ENCODE results near the gene TMSB4X. TPM values are rescaled to one million over a fixed set of nuclear protein-coding genes. Genes with fewer than 3 reads are reported as not detected.

TMSB4X gene
- polyA plus RNA-seq, 3 donors from 2014 or later: 26,219 to 39,735 (median 28,691) TPM

GRCh38 chrX:12999422-12999821, 24.5 kb downstream of the TMSB4X start:
- Mint-ChIP-seq H3K9me3 (no peaks in the 10 kb centered on the region), H3K36me3 (peaks cover 0 to 3% (median 0%) of the 10 kb centered on the region in 3 donors), H3K27me3 (ENCODE audit: low read depth in 3 of 3) (peaks cover 0 to 7% (median 4%) of the 10 kb centered on the region in 3 donors), H3K27ac (peak overlapping the region; percentile 87 to 97 (median 91)), H3K4me1 (peaks cover 32 to 43% of the 10 kb centered on the region in 2 donors), H3K4me3 (peak overlapping the region; percentile 56 to 79 (median 59))
- DNase-seq: peak in 2 of 3 donors; percentile 39 to 46

- H3K27me3 Mint-ChIP-seq (ENCODE audit: low read depth in 3 of 3): peaks cover 0 to 7% (median 4%) of the 10 kb centered on the region in 3 donors
- H3K36me3 Mint-ChIP-seq: peaks cover 0 to 2% (median 0%) of the 10 kb centered on the region in 3 donors
- DNase-seq: peak in 2 of 3 donors; percentile 38 to 41
- no peaks in the 10 kb centered on the region for H3K9me3 Mint-ChIP-seq
- H3K4me1 Mint-ChIP-seq: peaks cover 32 to 44% of the 10 kb centered on the region in 2 donors
- peak overlapping the region; percentile 56 to 79 (median 59) for H3K4me3 Mint-ChIP-seq
- peak overlapping the region; percentile 87 to 97 (median 91) for H3K27ac Mint-ChIP-seq
These were observed 25.4 kb downstream of the TMSB4X start for GRCh38 chrX:13000301-13000811.

GRCh38 chrX:13001097-13001496, 26.2 kb downstream of the TMSB4X start:
- Mint-ChIP-seq H3K27ac (peak overlapping the region; percentile 54 to 90 (median 80)), H3K4me3 (no peak overlapping the region), H3K4me1 (peaks cover 34 to 52% of the 10 kb centered on the region in 2 donors), H3K27me3 (ENCODE audit: low read depth in 3 of 3) (peaks cover 0 to 7% (median 6%) of the 10 kb centered on the region in 3 donors), H3K36me3 (peaks cover 0 to 5% (median 0%) of the 10 kb centered on the region in 3 donors), H3K9me3 (no peaks in the 10 kb centered on the region)
- DNase-seq: no peak

GRCh38 chrX:13001961-13002671, 27.2 kb downstream of the TMSB4X start:
- DNase-seq: no peak

GRCh38 chrX:13005661-13006473, 31.0 kb downstream of the TMSB4X start:
- Mint-ChIP-seq H3K27ac (peak overlapping the region in 4 of 6 donors; percentile 24 to 80 (median 40)), H3K9me3 (no peaks in the 10 kb centered on the region), H3K4me1 (peaks cover 6 to 22% of the 10 kb centered on the region in 2 donors), H3K4me3 (peak overlapping the region in 3 of 5 donors; percentile 40 to 70 (median 51)), H3K27me3 (ENCODE audit: low read depth in 3 of 3) (peaks cover 0 to 8% (median 8%) of the 10 kb centered on the region in 3 donors), H3K36me3 (peaks cover 0 to 9% (median 0%) of the 10 kb centered on the region in 3 donors)
- DNase-seq: no peak

More at GRCh38 chrX:13001961-13002671, 27.2 kb downstream of the TMSB4X start:
- Mint-ChIP-seq H3K27me3 (ENCODE audit: low read depth in 3 of 3) (peaks cover 0 to 9% (median 8%) of the 10 kb centered on the region in 3 donors), H3K36me3 (peaks cover 0 to 9% (median 0%) of the 10 kb centered on the region in 3 donors), H3K9me3 (no peaks in the 10 kb centered on the region), H3K27ac (no peak overlapping the region), H3K4me3 (no peak overlapping the region), H3K4me1 (peaks cover 33 to 55% of the 10 kb centered on the region in 2 donors)

GRCh38 chrX:13007519-13008188, 32.7 kb downstream of the TMSB4X start:
- H3K4me1 Mint-ChIP-seq: peaks cover 2 to 18% of the 10 kb centered on the region in 2 donors

GRCh38 chrX:13008189-13008533, 33.3 kb downstream of the TMSB4X start:
- no peaks in the 10 kb centered on the region for H3K9me3 Mint-ChIP-seq
- H3K27ac Mint-ChIP-seq: no peak overlapping the region
- peaks cover 0 to 9% (median 0%) of the 10 kb centered on the region in 3 donors for H3K36me3 Mint-ChIP-seq
- peaks cover 0 to 12% (median 4%) of the 10 kb centered on the region in 3 donors for H3K27me3 Mint-ChIP-seq (ENCODE audit: low read depth in 3 of 3)
- DNase-seq: no peak
- H3K4me1 Mint-ChIP-seq: peaks cover 2 to 20% of the 10 kb centered on the region in 2 donors
- no peak overlapping the region for H3K4me3 Mint-ChIP-seq

More at GRCh38 chrX:13007519-13008188, 32.7 kb downstream of the TMSB4X start:
- H3K27ac Mint-ChIP-seq: no peak overlapping the region
- H3K4me3 Mint-ChIP-seq: no peak overlapping the region
- no peaks in the 10 kb centered on the region for H3K9me3 Mint-ChIP-seq
- H3K27me3 Mint-ChIP-seq (ENCODE audit: low read depth in 3 of 3): peaks cover 0 to 12% (median 4%) of the 10 kb centered on the region in 3 donors
- no peak for DNase-seq
- H3K36me3 Mint-ChIP-seq: peaks cover 0 to 9% (median 0%) of the 10 kb centered on the region in 3 donors

- peaks cover 0 to 16% (median 4%) of the 10 kb centered on the region in 3 donors for H3K27me3 Mint-ChIP-seq (ENCODE audit: low read depth in 3 of 3)
- H3K4me1 Mint-ChIP-seq: peaks cover 9 to 26% of the 10 kb centered on the region in 2 donors
- no peak overlapping the region for H3K27ac Mint-ChIP-seq
- H3K36me3 Mint-ChIP-seq: peaks cover 0 to 9% (median 0%) of the 10 kb centered on the region in 3 donors
- no peak overlapping the region for H3K4me3 Mint-ChIP-seq
- DNase-seq: no peak
- no peaks in the 10 kb centered on the region for H3K9me3 Mint-ChIP-seq
These were observed 33.9 kb downstream of the TMSB4X start for GRCh38 chrX:13008851-13009250.

- Mint-ChIP-seq H3K27ac (no peak overlapping the region), H3K4me1 (peaks cover 13 to 31% of the 10 kb centered on the region in 2 donors), H3K4me3 (no peak overlapping the region), H3K27me3 (ENCODE audit: low read depth in 3 of 3) (peaks cover 0 to 16% (median 4%) of the 10 kb centered on the region in 3 donors), H3K9me3 (no peaks in the 10 kb centered on the region), H3K36me3 (peaks cover 0 to 9% (median 0%) of the 10 kb centered on the region in 3 donors)
- no peak for DNase-seq
These were observed 34.4 kb downstream of the TMSB4X start for GRCh38 chrX:13009273-13009672.

- peaks cover 0 to 16% (median 4%) of the 10 kb centered on the region in 3 donors for H3K27me3 Mint-ChIP-seq (ENCODE audit: low read depth in 3 of 3)
- no peaks in the 10 kb centered on the region for H3K9me3 Mint-ChIP-seq
- DNase-seq: no peak
- no peak overlapping the region for H3K4me3 Mint-ChIP-seq
- peaks cover 0 to 9% (median 0%) of the 10 kb centered on the region in 3 donors for H3K36me3 Mint-ChIP-seq
- H3K27ac Mint-ChIP-seq: no peak overlapping the region
- peaks cover 16 to 35% of the 10 kb centered on the region in 2 donors for H3K4me1 Mint-ChIP-seq
These were observed 34.9 kb downstream of the TMSB4X start for GRCh38 chrX:13009844-13010243.

- peaks cover 0 to 18% (median 4%) of the 10 kb centered on the region in 3 donors for H3K27me3 Mint-ChIP-seq (ENCODE audit: low read depth in 3 of 3)
- no peak for DNase-seq
- no peak overlapping the region for H3K4me3 Mint-ChIP-seq
- H3K9me3 Mint-ChIP-seq: no peaks in the 10 kb centered on the region
- H3K4me1 Mint-ChIP-seq: peaks cover 16 to 32% of the 10 kb centered on the region in 2 donors
- H3K36me3 Mint-ChIP-seq: peaks cover 0 to 9% (median 3%) of the 10 kb centered on the region in 3 donors
- no peak overlapping the region for H3K27ac Mint-ChIP-seq
These were observed 35.6 kb downstream of the TMSB4X start for GRCh38 chrX:13010546-13010945.

- Mint-ChIP-seq H3K4me1 (peaks cover 16 to 17% of the 10 kb centered on the region in 2 donors), H3K36me3 (peaks cover 0 to 3% (median 0%) of the 10 kb centered on the region in 3 donors), H3K4me3 (peak overlapping the region in 1 of 5 donors; percentile 33), H3K27me3 (ENCODE audit: low read depth in 3 of 3) (peaks cover 0 to 17% (median 0%) of the 10 kb centered on the region in 3 donors), H3K9me3 (no peaks in the 10 kb centered on the region), H3K27ac (peak overlapping the region in 3 of 6 donors; percentile 17 to 67 (median 61))
- peak in 1 of 3 donors; percentile 11 for DNase-seq
These were observed 38.6 kb downstream of the TMSB4X start for GRCh38 chrX:13013363-13014110.

Data from immature natural killer cell (primary cell).